Choroid plexus epithelial cell (primary cell): ENCODE results near the gene MACF1.

Experiments used
- DNase-seq: peaks from one replicate; pipeline ENCODE4 v3.0.0-alpha.2; 2010; ENCODE audit warnings: low read depth
- H3K4me3 ChIP-seq: 2 replicates; pipeline ENCODE4 v1.5.1; 2011; ENCODE audit warnings: low read depth, mild to moderate bottlenecking, control low read depth, low read length, moderate library complexity
- CTCF ChIP-seq: conservative IDR thresholded peaks from 2 replicates; pipeline ENCODE4 v1.5.1; 2011; ENCODE audit warnings: low read depth, mild to moderate bottlenecking, control low read depth, inconsistent platforms, low read length, moderate library complexity

Gene MACF1

GRCh38 chr1:39229504-39229903, 25.0 kb downstream of the MACF1 start:
- no peak for DNase-seq
- H3K4me3 ChIP-seq: no peak overlapping the region
- no peak for TF ChIP-seq CTCF

GRCh38 chr1:39230261-39231190, 26.0 kb downstream of the MACF1 start:
- TF ChIP-seq CTCF: no peak
- no peak overlapping the region for H3K4me3 ChIP-seq
- DNase-seq: no peak

GRCh38 chr1:39236971-39237370, 32.5 kb downstream of the MACF1 start:
- no peak for DNase-seq
- no peak overlapping the region for H3K4me3 ChIP-seq
- TF ChIP-seq CTCF: no peak

GRCh38 chr1:39238476-39238875, 34.0 kb downstream of the MACF1 start:
- peak; percentile 88 for DNase-seq
- H3K4me3 ChIP-seq: no peak overlapping the region
- no peak for TF ChIP-seq CTCF

GRCh38 chr1:39239968-39240367, 35.5 kb downstream of the MACF1 start:
- H3K4me3 ChIP-seq: no peak overlapping the region

GRCh38 chr1:39243302-39243701, 38.8 kb downstream of the MACF1 start:
- DNase-seq: no peak
- TF ChIP-seq CTCF: no peak
- H3K4me3 ChIP-seq: no peak overlapping the region

More at GRCh38 chr1:39239968-39240367, 35.5 kb downstream of the MACF1 start:
- no peak for DNase-seq
- TF ChIP-seq CTCF: no peak
